NOMO-1 (cell line): ENCODE data around the gene GAPDHS.
A peak's percentile ranks its signal among the peaks of the same experiment; 100 is the strongest.

Source experiments
- DNase-seq, 2 experiments: peaks; one replicate each; lab custom pipeline; 2025; ENCODE audit not compliant: unreplicated experiment in 2 of 2; lab: John Stamatoyannopoulos, UW

Gene GAPDHS

DNA sequence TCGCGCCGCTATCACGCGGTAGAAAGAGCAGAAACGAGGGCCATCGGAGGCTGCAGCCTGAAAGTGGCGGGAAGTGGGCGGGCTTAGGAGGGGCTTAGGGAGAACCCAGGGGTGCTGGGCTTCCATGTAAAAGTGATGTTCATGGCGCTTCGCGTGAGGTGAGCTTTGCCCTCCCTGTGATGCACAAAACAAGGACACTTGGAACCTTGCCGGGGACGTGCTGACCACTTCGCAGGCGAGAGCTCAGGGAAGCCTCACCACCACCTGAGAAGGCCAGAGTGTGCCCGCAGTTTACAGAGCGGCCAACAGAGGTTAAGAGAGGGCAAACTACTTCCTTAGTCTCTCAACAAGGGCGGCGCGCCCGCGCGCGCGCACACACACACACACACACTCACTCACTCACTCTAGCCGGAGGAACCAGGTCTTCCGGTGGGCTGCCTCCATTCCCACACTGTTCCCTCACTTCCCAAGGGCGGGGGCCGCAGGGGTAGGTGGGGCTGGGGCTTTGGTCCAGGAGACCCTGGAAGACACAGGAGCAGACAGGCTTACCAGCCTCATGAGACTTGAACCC, 651 bp downstream of the GAPDHS start:
- DNase-seq = peak; percentile 14 to 27

- no peak for DNase-seq
Observed at GRCh38 chr19:35534803-35535480, 1.7 kb downstream of the GAPDHS start.

DNA sequence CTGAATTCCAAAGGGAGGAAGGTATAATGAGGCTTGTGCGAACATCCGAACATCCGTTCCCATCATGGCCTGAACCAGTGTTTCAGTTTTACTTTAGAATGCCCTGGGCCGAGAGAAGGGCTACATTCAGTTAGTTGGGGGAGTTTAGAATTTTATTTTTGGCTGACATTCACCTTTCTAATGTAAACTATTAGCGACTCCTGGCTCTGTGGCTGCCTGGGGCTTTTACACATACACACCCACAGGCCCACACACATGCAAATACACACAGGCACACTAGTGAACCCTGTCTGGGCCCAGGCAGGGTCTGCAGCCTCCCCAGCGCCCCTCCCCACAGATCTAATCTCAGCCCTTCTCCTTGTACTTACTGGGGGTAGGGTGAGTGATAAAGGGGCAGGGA, 6.1 kb downstream of the GAPDHS start:
- DNase-seq = no peak

GRCh38 chr19:35539850-35540249, 6.6 kb downstream of the GAPDHS start:
- no peak for DNase-seq

DNA sequence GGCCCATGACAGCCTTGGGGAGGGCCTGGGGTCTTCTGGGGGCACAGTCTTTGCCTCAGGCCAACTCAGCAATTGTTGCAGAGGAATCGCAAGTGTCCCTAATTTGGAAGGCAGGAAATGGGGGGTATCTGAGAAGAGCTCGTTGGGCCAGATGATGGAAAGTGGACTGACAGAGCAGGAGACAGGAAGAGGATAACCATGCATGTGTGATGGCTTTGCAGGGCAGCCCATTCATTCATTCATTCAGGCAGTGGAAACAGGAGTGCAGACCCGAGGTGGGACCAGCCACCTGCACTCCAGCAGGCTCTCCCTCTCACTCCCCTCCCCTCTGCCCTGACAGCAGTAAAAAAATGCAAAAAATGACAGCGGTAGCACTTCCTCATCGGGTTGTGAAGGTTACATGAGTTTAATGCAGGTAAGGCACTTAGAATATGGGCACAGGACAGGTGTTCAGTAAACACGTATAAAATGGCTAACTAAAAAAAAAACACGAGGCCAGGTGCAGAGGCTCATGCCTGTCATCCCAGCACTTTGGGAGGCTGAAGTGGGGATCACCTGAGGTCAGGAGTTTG, 7.2 kb downstream of the GAPDHS start:
- DNase-seq = no peak

GRCh38 chr19:35542209-35542608, 9.0 kb downstream of the GAPDHS start:
- no peak for DNase-seq

GRCh38 chr19:35543280-35544109, 10.2 kb downstream of the GAPDHS start:
- no peak for DNase-seq

- no peak for DNase-seq
Observed at GRCh38 chr19:35544110-35544802, 11.0 kb downstream of the GAPDHS start.

DNA sequence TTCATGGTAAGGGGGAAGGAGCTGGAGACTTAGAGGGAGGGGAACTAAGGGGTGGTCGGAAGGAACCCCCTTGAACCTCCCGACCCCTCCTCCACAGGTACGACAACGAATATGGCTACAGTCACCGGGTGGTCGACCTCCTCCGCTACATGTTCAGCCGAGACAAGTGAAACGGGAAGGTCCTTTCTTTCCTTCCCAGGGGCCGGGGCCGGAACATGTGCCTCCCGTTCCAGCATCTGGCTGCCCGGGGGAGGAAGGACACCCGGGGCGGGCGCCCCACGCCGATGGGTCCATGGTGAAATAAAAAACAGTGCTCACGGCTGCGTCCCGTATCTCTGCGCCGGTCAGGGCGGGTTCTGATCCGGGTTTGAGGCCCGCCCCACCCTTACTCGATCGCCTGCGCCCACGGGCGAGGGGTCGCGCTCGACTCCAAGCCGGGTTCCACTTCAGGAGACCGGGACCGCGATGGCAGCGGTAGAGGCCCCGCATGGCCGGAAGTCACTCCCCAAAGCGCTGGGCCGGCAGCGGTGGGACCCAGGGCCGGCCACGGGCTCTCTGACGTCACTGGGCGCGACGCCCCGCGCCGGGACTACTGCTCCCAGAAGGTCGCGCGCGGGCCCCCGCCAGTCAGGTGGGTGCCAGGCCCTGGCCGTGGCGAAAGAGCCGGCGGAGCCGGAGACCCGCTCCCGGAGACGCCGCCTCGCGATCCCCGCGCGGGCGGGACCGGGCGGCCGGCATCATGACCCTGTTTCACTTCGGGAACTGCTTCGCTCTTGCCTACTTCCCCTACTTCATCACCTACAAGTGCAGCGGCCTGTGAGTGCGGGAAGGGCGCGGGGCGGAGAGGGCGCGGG, 12.0 kb downstream of the GAPDHS start, which contains the start of gene TMEM147:
TSS of gene TMEM147 (plus strand) at position 626 of the 854 bp plus-strand sequence. CDS start at position 740, 114 bp downstream.
- peak; percentile 76 to 90 for DNase-seq

DNA sequence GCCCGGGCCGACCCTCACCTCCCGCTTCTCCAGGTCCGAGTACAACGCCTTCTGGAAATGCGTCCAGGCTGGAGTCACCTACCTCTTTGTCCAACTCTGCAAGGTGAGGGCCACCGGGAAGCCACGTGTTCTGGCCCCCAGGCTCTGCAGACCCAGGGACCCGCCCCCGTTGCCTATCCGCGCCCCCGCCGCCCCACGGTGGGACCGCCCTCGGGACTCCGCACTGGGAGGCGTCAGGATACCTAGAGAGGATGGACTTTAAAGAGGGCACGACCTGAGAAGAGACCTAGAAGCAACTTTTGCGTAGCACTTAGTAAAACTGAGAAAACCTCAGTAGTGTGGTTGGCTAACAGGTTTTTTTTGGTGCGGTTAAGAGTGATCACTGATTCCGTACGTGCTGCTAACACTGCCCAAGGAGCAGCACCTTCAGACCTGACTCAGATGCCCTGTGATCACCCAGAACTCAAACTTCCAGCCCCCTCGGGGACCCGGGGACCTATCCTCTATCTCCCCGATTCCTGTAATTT, 12.7 kb downstream of the GAPDHS start:
- peak in 1 of 2 experiments; percentile 13 for DNase-seq

GRCh38 chr19:35546532-35546931, 13.3 kb downstream of the GAPDHS start:
- DNase-seq = no peak

GRCh38 chr19:35549174-35549788, 16.0 kb downstream of the GAPDHS start:
- peak; percentile 48 for DNase-seq

- no peak for DNase-seq
Observed at GRCh38 chr19:35549879-35550523, 16.7 kb downstream of the GAPDHS start.

DNA sequence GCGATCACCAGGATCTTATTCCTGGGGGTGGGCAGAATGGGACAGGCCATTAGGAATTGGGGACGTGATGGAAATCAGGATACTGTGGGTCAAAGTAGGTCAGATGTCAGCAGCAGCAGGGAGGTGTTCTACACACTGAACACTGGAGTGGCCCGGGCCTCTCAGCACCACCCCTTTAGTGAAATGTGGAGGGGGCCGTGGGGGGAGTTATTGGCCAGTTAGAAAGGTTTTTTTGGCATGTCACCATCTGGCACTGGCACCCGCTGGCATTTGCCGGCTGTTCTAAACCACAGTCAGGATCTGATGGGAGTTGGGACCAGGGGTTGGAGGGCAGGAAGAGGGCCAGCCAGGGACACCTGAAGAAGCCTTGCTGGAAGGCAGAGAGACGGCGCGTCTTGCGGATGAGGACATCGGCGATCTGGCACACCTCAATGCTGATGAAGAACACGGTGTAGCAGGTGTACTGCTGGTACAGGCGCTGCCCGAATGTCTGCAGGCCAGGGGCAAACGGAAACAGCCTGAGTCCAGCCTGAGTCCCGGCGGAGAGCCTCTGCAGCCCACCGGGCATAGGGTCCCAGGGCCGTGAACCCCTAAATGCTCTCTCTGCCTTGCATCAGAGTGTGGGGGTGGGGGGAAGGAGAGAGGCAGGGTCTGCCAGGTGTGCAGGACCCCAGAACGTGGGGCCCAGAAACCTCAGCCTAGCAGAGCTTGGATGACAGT, 18.0 kb downstream of the GAPDHS start:
- DNase-seq = no peak

- DNase-seq = no peak
Observed at GRCh38 chr19:35552534-35553384, 19.5 kb downstream of the GAPDHS start.

GRCh38 chr19:35553385-35554000, 20.2 kb downstream of the GAPDHS start:
- no peak for DNase-seq

GRCh38 chr19:35554076-35554475, 20.8 kb downstream of the GAPDHS start:
- DNase-seq = no peak
